Measurements from ENCODE around the gene SUCO. TPM values are rescaled to one million over a fixed set of nuclear protein-coding genes. Genes with fewer than 3 reads are reported as not detected.

Gene SUCO
- polyA plus RNA-seq, 1 donor (not counting 4 experiments of a cell fraction or from before 2014, with no cell fraction given), result 13.8 TPM

- peak overlapping the region; percentile 85 for H3K9ac ChIP-seq (ENCODE audit: control insufficient read depth, extremely low read depth, insufficient read depth, low read length)
- dilution Hi-C loops (cut with MboI; ENCODE audit: extremely low pct_ligation_motif_present, low sequenced_read_pairs), result no loop called here
Observed at GRCh38 chr1:172640111-172640510, 107.2 kb downstream of the SUCO start.

GRCh38 chr1:172641492-172641891 lies 108.5 kb downstream of the SUCO start:
- H3K9ac ChIP-seq (ENCODE audit: control insufficient read depth, extremely low read depth, insufficient read depth, low read length), result no peak overlapping the region
- H3K36me3 ChIP-seq (ENCODE audit: control insufficient read depth in 2 of 2, extremely low read depth in 1 of 2, insufficient read depth in 2 of 2, low read length in 2 of 2), result no peaks in the 10 kb centered on the region
- H3K9me1 ChIP-seq (ENCODE audit: control insufficient read depth, extremely low read depth, insufficient read depth, low read length), result no peaks in the 10 kb centered on the region
- H3K4me3 ChIP-seq (ENCODE audit: control insufficient read depth in 2 of 3, extremely low read depth in 1 of 3, insufficient read depth in 2 of 3, low read depth in 1 of 3, low read length in 3 of 3), result no peak overlapping the region
- H3K4me1 ChIP-seq (ENCODE audit: control insufficient read depth, extremely low read depth, insufficient read depth, low read length), result peaks cover 42% of the 10 kb centered on the region
- FAIRE-seq, result no peak
- H2AFZ ChIP-seq (ENCODE audit: control insufficient read depth, low read length), result no peak overlapping the region
- no peak for TF ChIP-seq EZH2 (IDR thresholded peaks at IDR 0.05; ENCODE audit: low read length)
- no peaks in the 10 kb centered on the region for H3K79me2 ChIP-seq (ENCODE audit: control insufficient read depth, insufficient read depth, low read length)
- no peak overlapping the region for H3K4me2 ChIP-seq (ENCODE audit: control insufficient read depth, extremely low read depth, insufficient read depth, low read depth, low read length)
- H3K27ac ChIP-seq (ENCODE audit: control insufficient read depth, insufficient read depth, low read length), result no peak overlapping the region
- H4K20me1 ChIP-seq (ENCODE audit: control insufficient read depth, extremely low read depth, insufficient read depth, low read length), result no peaks in the 10 kb centered on the region
- dilution Hi-C loops (cut with MboI; ENCODE audit: extremely low pct_ligation_motif_present, low sequenced_read_pairs), result no loop called here
- DNase-seq (ENCODE audit: low read depth, low spot score), result no peak
- H3K9me3 ChIP-seq (ENCODE audit: control insufficient read depth, low read depth, low read length), result peaks cover 4% of the 10 kb centered on the region
- no peaks in the 10 kb centered on the region for H3K27me3 ChIP-seq (ENCODE audit: control insufficient read depth, extremely low read depth, insufficient read depth, low read length)

More at GRCh38 chr1:172640111-172640510, 107.2 kb downstream of the SUCO start:
- Histone ChIP-seq H3K27ac (ENCODE audit: control insufficient read depth, insufficient read depth, low read length) (peak overlapping the region; percentile 98), H4K20me1 (ENCODE audit: control insufficient read depth, extremely low read depth, insufficient read depth, low read length) (no peaks in the 10 kb centered on the region), H3K79me2 (ENCODE audit: control insufficient read depth, insufficient read depth, low read length) (no peaks in the 10 kb centered on the region), H3K4me3 (ENCODE audit: control insufficient read depth in 2 of 3, extremely low read depth in 1 of 3, insufficient read depth in 2 of 3, low read depth in 1 of 3, low read length in 3 of 3) (peak overlapping the region in 1 of 3 experiments; percentile 9), H3K36me3 (ENCODE audit: control insufficient read depth in 2 of 2, extremely low read depth in 1 of 2, insufficient read depth in 2 of 2, low read length in 2 of 2) (no peaks in the 10 kb centered on the region), H2AFZ (ENCODE audit: control insufficient read depth, low read length) (peak overlapping the region; percentile 22), H3K4me1 (ENCODE audit: control insufficient read depth, extremely low read depth, insufficient read depth, low read length) (peaks cover 42% of the 10 kb centered on the region), H3K27me3 (ENCODE audit: control insufficient read depth, extremely low read depth, insufficient read depth, low read length) (no peaks in the 10 kb centered on the region), H3K9me1 (ENCODE audit: control insufficient read depth, extremely low read depth, insufficient read depth, low read length) (no peaks in the 10 kb centered on the region), H3K9me3 (ENCODE audit: control insufficient read depth, low read depth, low read length) (peaks cover 6% of the 10 kb centered on the region), H3K4me2 (ENCODE audit: control insufficient read depth, extremely low read depth, insufficient read depth, low read depth, low read length) (peak overlapping the region; percentile 88)
- DNase-seq (ENCODE audit: low read depth, low spot score) (no peak), FAIRE-seq (no peak)
- TF ChIP-seq EZH2 (IDR thresholded peaks at IDR 0.05; ENCODE audit: low read length) (no peak), CTCF (optimal IDR thresholded peaks at IDR 0.05 in 1 of 3, IDR thresholded peaks at IDR 0.05 in 1 of 3, conservative IDR thresholded peaks at IDR 0.05 in 1 of 3; ENCODE audit: extremely low read depth in 1 of 3, insufficient read depth in 2 of 3, low read length in 3 of 3) (no peak)

GRCh38 chr1:172642970-172643369 lies 110.0 kb downstream of the SUCO start:
- Histone ChIP-seq H3K9ac (ENCODE audit: control insufficient read depth, extremely low read depth, insufficient read depth, low read length) (no peak overlapping the region), H3K36me3 (ENCODE audit: control insufficient read depth in 2 of 2, extremely low read depth in 1 of 2, insufficient read depth in 2 of 2, low read length in 2 of 2) (no peaks in the 10 kb centered on the region), H3K4me3 (ENCODE audit: control insufficient read depth in 2 of 3, extremely low read depth in 1 of 3, insufficient read depth in 2 of 3, low read depth in 1 of 3, low read length in 3 of 3) (no peak overlapping the region), H3K9me1 (ENCODE audit: control insufficient read depth, extremely low read depth, insufficient read depth, low read length) (no peaks in the 10 kb centered on the region), H3K9me3 (ENCODE audit: control insufficient read depth, low read depth, low read length) (no peaks in the 10 kb centered on the region), H3K79me2 (ENCODE audit: control insufficient read depth, insufficient read depth, low read length) (no peaks in the 10 kb centered on the region), H4K20me1 (ENCODE audit: control insufficient read depth, extremely low read depth, insufficient read depth, low read length) (no peaks in the 10 kb centered on the region), H3K4me2 (ENCODE audit: control insufficient read depth, extremely low read depth, insufficient read depth, low read depth, low read length) (no peak overlapping the region), H2AFZ (ENCODE audit: control insufficient read depth, low read length) (no peak overlapping the region), H3K27ac (ENCODE audit: control insufficient read depth, insufficient read depth, low read length) (no peak overlapping the region), H3K27me3 (ENCODE audit: control insufficient read depth, extremely low read depth, insufficient read depth, low read length) (no peaks in the 10 kb centered on the region), H3K4me1 (ENCODE audit: control insufficient read depth, extremely low read depth, insufficient read depth, low read length) (peaks cover 32% of the 10 kb centered on the region)
- DNase-seq (ENCODE audit: low read depth, low spot score), result no peak
- TF ChIP-seq CTCF (optimal IDR thresholded peaks at IDR 0.05 in 1 of 3, IDR thresholded peaks at IDR 0.05 in 1 of 3, conservative IDR thresholded peaks at IDR 0.05 in 1 of 3; ENCODE audit: extremely low read depth in 1 of 3, insufficient read depth in 2 of 3, low read length in 3 of 3), result no peak
- no peak for TF ChIP-seq EZH2 (IDR thresholded peaks at IDR 0.05; ENCODE audit: low read length)
- no peak for FAIRE-seq
- dilution Hi-C loops (cut with MboI; ENCODE audit: extremely low pct_ligation_motif_present, low sequenced_read_pairs), result no loop called here

All from keratinocyte (primary cell).